ENCODE results near the gene AK9.

GRCh38 chr6:109738255-109738654 is 47.3 kb upstream of the AK9 start:
- TF ChIP-seq, protein P1, sequence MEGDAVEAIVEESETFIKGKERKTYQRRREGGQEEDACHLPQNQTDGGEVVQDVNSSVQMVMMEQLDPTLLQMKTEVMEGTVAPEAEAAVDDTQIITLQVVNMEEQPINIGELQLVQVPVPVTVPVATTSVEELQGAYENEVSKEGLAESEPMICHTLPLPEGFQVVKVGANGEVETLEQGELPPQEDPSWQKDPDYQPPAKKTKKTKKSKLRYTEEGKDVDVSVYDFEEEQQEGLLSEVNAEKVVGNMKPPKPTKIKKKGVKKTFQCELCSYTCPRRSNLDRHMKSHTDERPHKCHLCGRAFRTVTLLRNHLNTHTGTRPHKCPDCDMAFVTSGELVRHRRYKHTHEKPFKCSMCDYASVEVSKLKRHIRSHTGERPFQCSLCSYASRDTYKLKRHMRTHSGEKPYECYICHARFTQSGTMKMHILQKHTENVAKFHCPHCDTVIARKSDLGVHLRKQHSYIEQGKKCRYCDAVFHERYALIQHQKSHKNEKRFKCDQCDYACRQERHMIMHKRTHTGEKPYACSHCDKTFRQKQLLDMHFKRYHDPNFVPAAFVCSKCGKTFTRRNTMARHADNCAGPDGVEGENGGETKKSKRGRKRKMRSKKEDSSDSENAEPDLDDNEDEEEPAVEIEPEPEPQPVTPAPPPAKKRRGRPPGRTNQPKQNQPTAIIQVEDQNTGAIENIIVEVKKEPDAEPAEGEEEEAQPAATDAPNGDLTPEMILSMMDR (IDR thresholded peaks at IDR 0.05 in 4 of 5, conservative IDR thresholded peaks at IDR 0.05 in 1 of 5) = no peak
- TF ChIP-seq POLR2A (IDR thresholded peaks at IDR 0.05) = no peak

Measured in gastrocnemius medialis (tissue), 4 donors.